Type B pancreatic cell (in vitro differentiated cells): ENCODE data around the gene KIR3DL3. TPM values are rescaled to one million over a fixed set of nuclear protein-coding genes. Genes with fewer than 3 reads are reported as not detected.
A peak's percentile ranks its signal among the peaks of the same experiment; 100 is the strongest.
"Not testable (repeated sequence)": the region's sequence is repeated elsewhere in the genome, so short reads cannot be mapped to it uniquely, and the experiment has no call there.

Experiments used
- DNase-seq: peaks from one replicate; pipeline ENCODE4 v3.0.0; 2021; ENCODE audit warnings: mixed read lengths; ENCODE audit not compliant: unreplicated experiment; ENCODE audit errors: extremely low spot score
- H3K27ac Mint-ChIP-seq: 2 replicates; pipeline ENCODE4 v1.8.0; 2021; ENCODE audit warnings: mild to moderate bottlenecking, mixed read lengths
- H3K27me3 Mint-ChIP-seq: 2 replicates; pipeline ENCODE4 v1.8.0; 2021; ENCODE audit warnings: mixed read lengths
- H3K36me3 Mint-ChIP-seq: 2 replicates; pipeline ENCODE4 v1.8.0; 2021; ENCODE audit warnings: mixed read lengths
- H3K4me1 Mint-ChIP-seq: one replicate; pipeline ENCODE4 v1.8.0; 2021; ENCODE audit warnings: mixed read lengths; ENCODE audit not compliant: unreplicated experiment
- H3K4me3 Mint-ChIP-seq: 2 replicates; pipeline ENCODE4 v1.8.0; 2021; ENCODE audit warnings: mild to moderate bottlenecking, mixed read lengths
- H3K9me3 Mint-ChIP-seq: 2 replicates; pipeline ENCODE4 v1.8.0; 2021; ENCODE audit warnings: mixed read lengths
- long read RNA-seq: library from polyadenylated mRNA; unstranded; transcript quantifications from one replicate; pipeline ENCODE4 v2.0.0, GENCODE V29; 2020
- total RNA-seq: library from RNA; stranded (reverse); gene quantifications from 2 replicates; pipeline ENCODE4 v1.2.1, GENCODE V29; 2021; ENCODE audit warnings: low replicate concordance
- TF ChIP-seq, protein P1 (sequence below): fragments of 200-600 bp; sonication (generic); conservative IDR thresholded peaks from 2 replicates; pipeline ENCODE4 v1.5.0; 2021; ENCODE audit warnings: antibody characterized with exemption, mild to moderate bottlenecking

The KIR3DL3 gene
- not detected in 2 replicates for total RNA-seq
- long read RNA-seq: 0 reads

DNA sequence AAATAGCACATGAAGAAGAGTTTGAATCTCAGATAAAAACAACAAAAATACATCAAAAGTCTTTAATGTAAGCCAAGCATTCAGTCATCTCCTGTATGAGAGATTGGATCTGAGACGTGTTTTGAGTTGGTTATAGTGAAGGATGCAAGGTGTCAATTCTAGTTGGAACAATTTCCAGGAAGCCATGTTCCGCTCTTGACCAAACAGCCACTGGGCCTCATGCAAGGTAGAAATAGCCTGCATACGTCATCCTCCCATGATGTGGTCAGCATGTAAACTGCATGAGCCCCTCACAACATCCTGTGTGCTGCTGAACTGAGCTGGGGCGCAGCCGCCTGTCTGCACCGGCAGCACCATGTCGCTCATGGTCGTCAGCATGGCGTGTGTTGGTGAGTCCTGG, at the start of gene KIR3DL3:
Gene KIR3DL3 (plus strand): TSS at position 301 of the 400 bp plus-strand sequence. CDS start 55 bp downstream, at position 356.
- H3K36me3 Mint-ChIP-seq: no peaks in the 10 kb centered on the region
- H3K4me1 Mint-ChIP-seq: no peaks in the 10 kb centered on the region
- H3K27ac Mint-ChIP-seq: no peak within 1 kb of the TSS
- H3K27me3 Mint-ChIP-seq: no peaks in the 10 kb centered on the region
- TF ChIP-seq, protein P1, sequence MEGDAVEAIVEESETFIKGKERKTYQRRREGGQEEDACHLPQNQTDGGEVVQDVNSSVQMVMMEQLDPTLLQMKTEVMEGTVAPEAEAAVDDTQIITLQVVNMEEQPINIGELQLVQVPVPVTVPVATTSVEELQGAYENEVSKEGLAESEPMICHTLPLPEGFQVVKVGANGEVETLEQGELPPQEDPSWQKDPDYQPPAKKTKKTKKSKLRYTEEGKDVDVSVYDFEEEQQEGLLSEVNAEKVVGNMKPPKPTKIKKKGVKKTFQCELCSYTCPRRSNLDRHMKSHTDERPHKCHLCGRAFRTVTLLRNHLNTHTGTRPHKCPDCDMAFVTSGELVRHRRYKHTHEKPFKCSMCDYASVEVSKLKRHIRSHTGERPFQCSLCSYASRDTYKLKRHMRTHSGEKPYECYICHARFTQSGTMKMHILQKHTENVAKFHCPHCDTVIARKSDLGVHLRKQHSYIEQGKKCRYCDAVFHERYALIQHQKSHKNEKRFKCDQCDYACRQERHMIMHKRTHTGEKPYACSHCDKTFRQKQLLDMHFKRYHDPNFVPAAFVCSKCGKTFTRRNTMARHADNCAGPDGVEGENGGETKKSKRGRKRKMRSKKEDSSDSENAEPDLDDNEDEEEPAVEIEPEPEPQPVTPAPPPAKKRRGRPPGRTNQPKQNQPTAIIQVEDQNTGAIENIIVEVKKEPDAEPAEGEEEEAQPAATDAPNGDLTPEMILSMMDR: no peak
- DNase-seq: no peak
- H3K4me3 Mint-ChIP-seq: no peak within 1 kb of the TSS
- H3K9me3 Mint-ChIP-seq: peaks cover 19% of the 10 kb centered on the region

- not testable (repeated sequence) for H3K36me3 Mint-ChIP-seq, H3K9me3 Mint-ChIP-seq, DNase-seq, H3K27me3 Mint-ChIP-seq, H3K4me1 Mint-ChIP-seq, H3K27ac Mint-ChIP-seq, H3K4me3 Mint-ChIP-seq
- TF ChIP-seq, protein P1: peak; percentile 83
Measured at GRCh38 chr19:54676210-54676834, 47.9 kb upstream of the KIR3DL3 start.

DNA sequence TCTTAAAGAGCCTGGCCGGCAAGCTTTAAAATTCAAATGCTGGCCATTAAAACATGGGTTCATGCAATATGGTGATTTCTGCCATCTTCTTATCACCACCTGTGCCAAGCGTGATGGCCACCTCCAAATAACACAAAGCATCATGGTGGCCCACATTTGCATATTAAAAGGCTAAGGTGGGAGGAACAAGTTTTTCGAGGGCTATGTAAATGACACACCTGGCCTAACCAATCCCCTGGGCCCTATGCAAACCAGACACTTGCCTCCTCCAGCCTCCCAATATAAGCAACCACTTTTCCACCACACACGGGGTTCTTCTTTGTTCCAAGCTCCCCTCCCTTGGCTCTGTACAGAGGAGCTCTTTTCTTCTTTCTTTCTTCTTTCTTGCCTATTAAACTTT, 47.0 kb upstream of the KIR3DL3 start:
- Mint-ChIP-seq H3K4me1 (no peaks in the 10 kb centered on the region), H3K4me3 (no peak overlapping the region), H3K27ac (no peak overlapping the region), H3K9me3 (no peaks in the 10 kb centered on the region), H3K27me3 (no peaks in the 10 kb centered on the region), H3K36me3 (no peaks in the 10 kb centered on the region)
- TF ChIP-seq, protein P1: no peak
- no peak for DNase-seq

GRCh38 chr19:54681596-54681995, 42.6 kb upstream of the KIR3DL3 start:
- not testable (repeated sequence) for DNase-seq, H3K27ac Mint-ChIP-seq, H3K4me3 Mint-ChIP-seq, H3K27me3 Mint-ChIP-seq, H3K9me3 Mint-ChIP-seq, H3K36me3 Mint-ChIP-seq, H3K4me1 Mint-ChIP-seq

- no peaks in the 10 kb centered on the region for H3K4me1 Mint-ChIP-seq
- TF ChIP-seq, protein P1: no peak
- no peaks in the 10 kb centered on the region for H3K27me3 Mint-ChIP-seq
- H3K36me3 Mint-ChIP-seq: no peaks in the 10 kb centered on the region
- no peaks in the 10 kb centered on the region for H3K9me3 Mint-ChIP-seq
- H3K27ac Mint-ChIP-seq: no peak overlapping the region
- H3K4me3 Mint-ChIP-seq: no peak overlapping the region
- DNase-seq: no peak
Measured at GRCh38 chr19:54682306-54682856, 41.9 kb upstream of the KIR3DL3 start.

- H3K9me3 Mint-ChIP-seq: no peaks in the 10 kb centered on the region
- TF ChIP-seq, protein P1: no peak
- no peak overlapping the region for H3K27ac Mint-ChIP-seq
- DNase-seq: no peak
- H3K4me3 Mint-ChIP-seq: no peak overlapping the region
- no peaks in the 10 kb centered on the region for H3K27me3 Mint-ChIP-seq
- no peaks in the 10 kb centered on the region for H3K36me3 Mint-ChIP-seq
- H3K4me1 Mint-ChIP-seq: no peaks in the 10 kb centered on the region
Measured at GRCh38 chr19:54684527-54684926, 39.7 kb upstream of the KIR3DL3 start.
